Heart left ventricle (tissue), 16 donors: ENCODE data around the gene NBAS. TPM values are rescaled to one million over a fixed set of nuclear protein-coding genes. Genes with fewer than 3 reads are reported as not detected.

Experiments
- ATAC-seq, 4 donors: fragments of 200-7000 bp; cut with Tn5 transposase; one replicate each; pipeline ENCODE4 v1.9.1; 2020 to 2022; ENCODE audit warnings: moderate library complexity in 4 of 4, mild to moderate bottlenecking in 3 of 4, moderate number of reproducible peaks in 1 of 4
- DNase-seq, 5 donors: peaks; one replicate each; pipeline ENCODE4 v3.0.0-alpha.2; 2020
- H3K27ac ChIP-seq, 12 donors: fragments of 200-600 bp; sonication (generic) in 4 of 12; one replicate each; pipeline versions ENCODE4 v1.5.0 to v1.8.0; 2016 to 2022; ENCODE audit warnings: mild to moderate bottlenecking in 2 of 12
- H3K27me3 ChIP-seq, 9 donors: fragments of 200-600 bp; sonication (generic) in 2 of 9; one replicate each; pipeline versions ENCODE4 v1.5.1 to v1.8.0; 2016 to 2022; ENCODE audit warnings: mild to moderate bottlenecking in 3 of 9
- H3K36me3 ChIP-seq, 9 donors: fragments of 200-600 bp; sonication (generic) in 2 of 9; one replicate each; pipeline versions ENCODE4 v1.5.0 to v1.8.0; 2018 to 2022; ENCODE audit warnings: mild to moderate bottlenecking in 2 of 9
- H3K4me1 ChIP-seq, 12 donors: fragments of 200-600 bp; sonication (generic) in 4 of 12; one replicate each; pipeline versions ENCODE4 v1.5.0 to v1.8.0; 2016 to 2022; ENCODE audit warnings: mild to moderate bottlenecking in 3 of 12
- H3K4me3 ChIP-seq, 12 donors: fragments of 200-600 bp; sonication (generic) in 4 of 12; one replicate each; pipeline versions ENCODE4 v1.5.0 to v1.8.0; 2017 to 2022; ENCODE audit warnings: mild to moderate bottlenecking in 9 of 12, moderate library complexity in 4 of 12
- H3K9me3 ChIP-seq, 12 donors: fragments of 200-600 bp; sonication (generic) in 4 of 12; one replicate each; pipeline versions ENCODE4 v1.5.0 to v1.8.0; 2016 to 2022; ENCODE audit warnings: mild to moderate bottlenecking in 1 of 12
- CTCF ChIP-seq, 12 donors: fragments of 200-600 bp; sonication (generic) in 4 of 12; IDR thresholded peaks; one replicate each; pipeline versions ENCODE4 v1.5.0 to v1.8.0; 2018 to 2022; ENCODE audit warnings: antibody characterized with exemption in 12 of 12, mild to moderate bottlenecking in 5 of 12
- POLR2A ChIP-seq, 2 donors: fragments of 450-650 bp; IDR thresholded peaks; one replicate each; pipeline ENCODE4 v1.6.1; 2017; ENCODE audit warnings: antibody characterized with exemption in 2 of 2, mild to moderate bottlenecking in 2 of 2, moderate library complexity in 2 of 2
- WGBS, 4 donors: extraction: QIAGEN DNeasy Blood & Tissue Kit in 2 of 4; methylation state at CpG; one replicate each; pipeline versions ENCODE4 v1.1.5 to v1.1.7; 2013 to 2018; 5-methylcytosine and 5-hydroxymethylcytosine counted together
- intact Hi-C, 10 donors: fragments of 100-400 bp; cut with DNase I; formaldehyde crosslinking; loops; one replicate each; pipeline versions ENCODE4 v1.11.1 to v1.14.2; 2022
- polyA plus RNA-seq, 2 donors: library from polyadenylated mRNA; stranded (reverse); fragments of 200-250 nt; gene quantifications; one replicate each; pipeline ENCODE4 v1.2.3, GENCODE V29; 2013
- total RNA-seq, 9 donors: library from RNA; depleted of rRNA in 2 of 9; stranded (reverse); fragments of >200 nt in 2 of 9; fragmentation: NEBNext Ultra II Directional in 3 of 9; extraction: Animal tissue kit (Norgen Biotek cat#: 25700) in 3 of 9; gene quantifications; one replicate each; pipeline versions ENCODE4 v1.1.0 to v1.2.4, GENCODE V29; 2016 to 2023
- donor health status: ischemic (EF 13 %, LVEDD 7.1; RV severe dilation, severe dysfunction).
- donor health status: healthy with polysubstance abuse.
- donor health status: DM: no; HTN: yes; CAD: no.
- donor health status: DM: no; HTN: no; CAD: no.
- donor health status: ischemic (EF 25% LVEDD 6.9; RV normal size, moderate dysfunction).
- donor health status: ischemic (EF 25% LVEDD 5.7; RV mildly dilated, moderate dysfunction).
- donor health status: healthy.
- donor health status: DM: yes; HTN: yes; CAD: no.
- donor health status: ischemic (EF 35%, LVEDD 5.7; RV mildly dilated, moderate dysfunction).
- donor health status: nonischemic (EF 11% LVEDD 7.7; RV severe dilation, severe dysfunction).
- donor health status: DM: yes; HTN: yes; CAD: no.
- donor health status: PGD.
- donor health status: ischemic (EF 29% LVEDD 5.4; RV normal size, mild dysfunction).
- donor health status: nonischemic (EF 23%, LVEDD 6.1; RV moderate dilation, normal function).

Gene NBAS
- total and polyA plus RNA-seq, 11 donors = 23.1 to 63.0 (median 50.5) TPM

GRCh38 chr2:15607709-15608391, 46.7 kb upstream of the NBAS start:
- Histone ChIP-seq H3K9me3 (no peaks in the 10 kb centered on the region), H3K27ac (no peak overlapping the region), H3K36me3 (peaks cover 0 to 79% (median 78%) of the 10 kb centered on the region in 9 donors), H3K27me3 (no peaks in the 10 kb centered on the region), H3K4me3 (no peak overlapping the region), H3K4me1 (no peaks in the 10 kb centered on the region)
- ATAC-seq = no peak
- DNase-seq = no peak
- TF ChIP-seq CTCF (IDR thresholded peaks at IDR 0.05) = no peak
- no peak for TF ChIP-seq POLR2A (IDR thresholded peaks at IDR 0.05)
- WGBS, 4 donors = 91 to 95% (median 95%) methylated on average over 7 of the region's 7 CpGs
- intact Hi-C loops = no loop called here

DNA sequence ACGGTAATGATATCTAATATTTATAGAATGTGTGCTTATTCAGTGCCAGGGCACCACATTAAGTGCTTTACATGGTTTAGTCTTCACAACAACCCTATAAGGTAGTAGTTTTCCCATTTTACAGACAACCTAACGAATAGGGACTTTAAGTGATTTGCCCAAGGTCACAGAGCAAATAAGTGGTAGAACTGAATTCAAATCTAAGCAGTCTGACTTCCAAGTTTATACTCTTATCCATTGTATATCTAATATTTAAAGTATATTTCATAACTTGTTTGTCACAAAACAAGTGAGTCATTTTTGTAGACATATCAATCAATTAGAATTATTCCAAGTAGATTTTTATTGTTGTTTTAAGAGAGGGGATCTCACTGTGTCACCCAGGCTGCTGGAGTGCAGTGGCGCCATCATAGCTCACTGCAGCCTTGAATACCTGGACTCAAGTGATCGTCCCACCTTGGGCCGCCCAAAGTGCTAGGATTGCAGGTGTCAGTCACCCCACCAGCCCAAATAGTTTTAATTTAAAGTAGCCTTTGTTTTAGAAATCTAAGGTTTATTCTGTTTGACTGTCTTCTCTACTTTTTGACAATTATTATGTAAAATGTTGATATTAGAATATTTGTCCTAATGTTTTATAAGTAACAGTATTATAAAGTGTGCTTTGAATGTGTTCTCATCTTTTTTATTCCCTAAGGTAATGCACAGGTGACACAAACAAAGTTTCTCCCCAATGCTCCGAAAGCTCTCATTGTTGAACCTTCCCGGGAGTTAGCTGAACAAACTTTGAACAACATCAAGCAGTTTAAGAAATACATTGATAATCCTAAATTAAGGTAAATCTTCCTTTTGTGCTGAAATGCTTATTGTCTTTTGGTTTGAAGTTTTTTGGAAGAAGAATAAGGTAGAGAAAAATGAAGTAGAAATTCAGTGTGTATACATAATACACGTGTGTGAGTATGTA, 45.6 kb upstream of the NBAS start:
- no peaks in the 10 kb centered on the region for H3K4me1 ChIP-seq
- DNase-seq (no peak), ATAC-seq (no peak)
- TF ChIP-seq CTCF (IDR thresholded peaks at IDR 0.05) (no peak), POLR2A (IDR thresholded peaks at IDR 0.05) (no peak)
- no peak overlapping the region for H3K27ac ChIP-seq
- H3K9me3 ChIP-seq = no peaks in the 10 kb centered on the region
- 87 to 94% (median 91%) methylated on average over 8 of the region's 8 CpGs for WGBS, 4 donors
- H3K27me3 ChIP-seq = no peaks in the 10 kb centered on the region
- peaks cover 0 to 90% (median 89%) of the 10 kb centered on the region in 9 donors for H3K36me3 ChIP-seq
- intact Hi-C loops = no loop called here
- no peak overlapping the region for H3K4me3 ChIP-seq

GRCh38 chr2:15605721-15606120, 44.6 kb upstream of the NBAS start:
- intact Hi-C loops = no loop called here
- Histone ChIP-seq H3K27me3 (no peaks in the 10 kb centered on the region), H3K4me1 (no peaks in the 10 kb centered on the region), H3K27ac (no peak overlapping the region), H3K4me3 (no peak overlapping the region), H3K9me3 (no peaks in the 10 kb centered on the region), H3K36me3 (peaks cover 0 to 100% (median 100%) of the 10 kb centered on the region in 9 donors)
- WGBS, 4 donors = 41 to 94% (median 63%) methylated on average over 1 of the region's 1 CpG
- DNase-seq (no peak), ATAC-seq (no peak)
- TF ChIP-seq CTCF (IDR thresholded peaks at IDR 0.05) (no peak), POLR2A (IDR thresholded peaks at IDR 0.05) (no peak)

DNA sequence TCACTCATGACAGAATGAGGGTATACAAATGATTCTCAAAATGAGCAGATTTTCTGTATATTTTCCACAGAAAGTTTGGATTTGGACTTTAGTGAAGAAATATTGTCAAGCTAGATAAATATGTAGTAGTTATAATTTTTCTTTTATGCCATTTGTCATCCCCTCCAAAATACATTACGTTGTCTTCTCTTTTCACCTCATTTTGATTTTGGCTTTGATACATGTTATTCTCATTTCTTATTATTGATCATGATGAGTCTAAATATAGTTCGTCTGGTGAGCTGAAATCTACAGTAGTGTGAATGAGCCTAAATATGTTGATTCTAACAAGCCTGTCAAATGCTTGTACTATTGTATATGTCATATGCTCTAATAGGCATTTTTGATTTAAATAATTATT, 42.8 kb upstream of the NBAS start:
- intact Hi-C loops = no loop called here
- Histone ChIP-seq H3K27ac (no peak overlapping the region), H3K36me3 (peaks cover 0 to 100% (median 100%) of the 10 kb centered on the region in 9 donors), H3K9me3 (no peaks in the 10 kb centered on the region), H3K4me1 (no peaks in the 10 kb centered on the region), H3K27me3 (no peaks in the 10 kb centered on the region), H3K4me3 (no peak overlapping the region)
- 93 to 98% (median 96%) methylated on average over 2 of the region's 2 CpGs for WGBS, 4 donors
- DNase-seq (no peak), ATAC-seq (no peak)
- no peak for TF ChIP-seq POLR2A (IDR thresholded peaks at IDR 0.05)
- no peak for TF ChIP-seq CTCF (IDR thresholded peaks at IDR 0.05)
